GM19023 (cell line): Measurements from ENCODE around the gene NTN4.
"Not testable (repeated sequence)": the region's sequence is repeated elsewhere in the genome, so short reads cannot be mapped to it uniquely, and the experiment has no call there.

ENCODE experiments used
- ATAC-seq: cut with Tn5 transposase; IDR thresholded peaks from one replicate; pipeline ENCODE4 v1.9.1; 2021; ENCODE audit warnings: mild to moderate bottlenecking, moderate library complexity; ENCODE audit not compliant: unreplicated experiment

Gene NTN4

GRCh38 chr12:95796982-95797289 is 6.4 kb upstream of the NTN4 start:
- no peak for ATAC-seq

DNA sequence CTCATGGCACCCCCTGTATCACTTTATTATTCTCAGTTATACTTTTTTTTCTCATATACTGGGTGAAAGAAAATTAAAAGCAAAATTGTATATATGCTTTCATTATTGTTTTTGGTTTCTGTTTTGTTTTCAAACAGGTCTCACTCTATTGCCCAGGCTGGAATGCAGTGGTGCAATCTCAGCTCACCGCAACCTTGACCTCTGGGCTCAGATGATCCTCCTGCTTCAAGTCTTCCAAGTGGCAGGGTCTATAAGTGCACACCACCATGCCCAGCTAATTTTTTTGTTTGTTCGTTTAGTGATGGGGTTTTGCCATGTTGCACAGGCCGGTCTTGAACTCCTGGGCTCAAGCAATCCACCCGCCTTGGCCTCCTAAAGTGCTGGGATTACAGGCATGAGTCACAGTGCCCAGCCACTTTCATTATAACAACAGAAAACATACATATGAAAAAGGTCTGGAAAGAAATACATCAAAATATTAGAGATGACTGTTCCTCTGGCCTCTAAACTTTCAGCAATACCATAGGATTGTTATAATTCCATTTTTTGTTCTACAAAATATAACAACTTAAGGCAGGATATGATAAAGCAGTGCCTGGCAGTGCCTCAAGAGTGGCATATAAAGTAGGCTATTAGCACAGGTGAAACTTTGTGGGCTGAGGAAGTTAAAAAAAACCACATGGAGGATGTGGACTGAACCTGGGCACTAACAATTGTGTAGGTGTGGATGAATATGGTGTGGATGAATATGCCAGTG is 5.8 kb upstream of the NTN4 start:
- no peak for ATAC-seq

GRCh38 chr12:95790917-95791849 is 619 bp upstream of the NTN4 start:
- ATAC-seq, result no peak

DNA sequence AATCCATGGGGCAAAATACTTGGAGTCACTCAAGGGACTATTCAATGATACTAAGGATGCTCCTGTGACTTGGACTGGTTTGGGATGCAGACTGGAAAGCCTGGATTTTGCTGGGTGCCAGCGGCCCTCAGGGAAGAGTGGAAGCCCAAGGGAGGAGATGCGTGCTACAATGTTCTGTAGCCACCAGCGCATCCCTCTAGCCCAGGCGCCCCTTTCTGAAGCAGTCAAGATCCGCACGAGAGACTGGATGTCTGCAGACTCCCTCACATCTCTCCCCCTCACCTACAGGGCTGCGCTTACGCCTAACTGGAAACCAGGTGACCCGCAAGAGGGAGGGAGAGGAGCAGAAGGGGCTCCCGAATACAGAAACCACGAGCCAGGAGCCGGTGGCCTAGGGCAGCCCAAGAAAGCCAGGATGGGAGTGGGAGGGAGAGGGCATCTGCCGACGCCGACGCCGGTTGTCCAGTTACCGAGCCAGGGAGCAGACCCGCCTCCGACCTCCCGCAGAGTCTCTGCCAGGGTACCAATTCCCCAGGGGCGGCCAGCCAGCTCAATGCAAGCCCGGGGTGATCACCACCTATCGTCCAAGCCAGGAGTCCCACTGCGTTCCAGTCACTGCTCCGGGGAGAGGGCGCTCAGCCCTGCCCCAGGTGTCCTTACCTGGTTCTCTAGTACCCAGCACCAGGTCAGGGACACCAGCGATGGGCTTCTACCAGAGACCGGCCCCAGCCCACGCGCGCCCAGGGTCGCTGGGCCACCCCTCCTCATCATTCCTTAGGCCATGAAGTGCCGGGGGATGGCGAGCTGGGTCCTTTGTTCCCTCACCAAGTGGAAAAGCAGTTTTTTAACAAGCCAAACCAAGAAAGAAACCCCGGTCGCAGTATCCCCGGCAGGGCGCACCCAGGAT is 1.2 kb downstream of the NTN4 start:
- no peak for ATAC-seq

- no peak for ATAC-seq
Observed at GRCh38 chr12:95788637-95789036, 1.9 kb downstream of the NTN4 start.

DNA sequence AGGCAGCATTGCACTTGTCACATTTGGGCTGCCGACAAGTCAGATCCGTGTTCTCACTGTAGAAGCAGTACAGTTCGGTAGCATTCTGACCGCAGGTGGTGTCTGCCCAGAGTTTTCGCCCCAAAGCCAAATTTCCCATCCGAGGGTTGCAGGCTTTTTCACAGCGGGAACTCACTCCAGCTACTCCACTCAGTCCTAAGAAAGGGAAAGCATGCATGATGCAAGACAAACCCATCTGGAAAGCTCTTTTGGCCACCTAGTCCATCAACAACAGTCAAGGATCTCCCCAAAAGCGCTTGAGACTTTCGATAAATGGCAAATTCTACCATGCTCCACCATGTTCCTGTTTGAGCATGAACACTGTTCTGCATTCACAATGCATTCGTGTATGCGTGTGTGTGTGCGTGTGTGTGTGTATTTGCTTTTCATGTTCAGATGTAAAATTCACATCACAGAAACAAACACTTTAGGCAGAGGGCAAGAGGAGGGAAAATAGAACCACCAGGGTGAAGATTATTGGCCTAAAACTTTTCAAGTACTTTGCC is 3.2 kb downstream of the NTN4 start:
- ATAC-seq, result no peak

DNA sequence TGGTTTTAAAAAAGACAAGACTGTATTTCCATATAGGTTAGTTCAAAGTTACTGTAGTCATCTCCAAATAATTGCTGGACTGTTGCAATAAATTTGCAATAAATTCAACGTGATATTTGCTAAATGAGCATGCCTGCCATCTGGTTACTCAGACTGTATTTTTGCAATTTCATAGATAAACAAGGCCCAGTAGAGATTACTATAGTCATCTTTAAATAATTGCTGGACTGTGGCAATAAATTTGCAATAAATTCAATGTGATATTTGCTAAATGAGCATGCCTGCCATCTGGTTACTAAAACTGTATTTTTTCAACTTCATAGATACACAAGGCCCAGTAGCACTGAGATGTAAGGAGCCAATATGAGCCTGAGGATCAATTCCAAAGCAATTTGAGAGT is 5.6 kb downstream of the NTN4 start:
- ATAC-seq, result no peak

- no peak for ATAC-seq
Observed at GRCh38 chr12:95784286-95784685, 6.3 kb downstream of the NTN4 start.

DNA sequence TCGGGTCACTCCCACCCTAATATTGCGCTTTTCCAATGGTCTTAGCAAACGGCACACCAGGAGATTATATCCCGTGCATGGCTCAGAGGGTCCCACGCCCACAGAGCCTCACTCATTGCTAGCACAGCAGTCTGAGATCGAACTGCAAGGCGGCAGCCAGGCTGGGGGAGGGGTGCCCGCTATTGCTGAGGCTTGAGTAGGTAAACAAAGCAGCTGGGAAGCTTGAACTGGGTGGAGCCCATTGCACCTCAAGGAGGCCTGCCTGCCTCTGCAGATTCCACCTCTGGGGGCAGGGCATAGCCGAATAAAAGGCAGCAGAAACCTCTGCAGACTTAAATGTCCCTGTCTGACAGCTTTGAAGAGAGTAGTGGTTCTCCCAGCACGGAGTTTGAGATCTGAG is 15.1 kb downstream of the NTN4 start:
- not testable (repeated sequence) for ATAC-seq

- no peak for ATAC-seq
Observed at GRCh38 chr12:95774311-95775045, 16.1 kb downstream of the NTN4 start.

DNA sequence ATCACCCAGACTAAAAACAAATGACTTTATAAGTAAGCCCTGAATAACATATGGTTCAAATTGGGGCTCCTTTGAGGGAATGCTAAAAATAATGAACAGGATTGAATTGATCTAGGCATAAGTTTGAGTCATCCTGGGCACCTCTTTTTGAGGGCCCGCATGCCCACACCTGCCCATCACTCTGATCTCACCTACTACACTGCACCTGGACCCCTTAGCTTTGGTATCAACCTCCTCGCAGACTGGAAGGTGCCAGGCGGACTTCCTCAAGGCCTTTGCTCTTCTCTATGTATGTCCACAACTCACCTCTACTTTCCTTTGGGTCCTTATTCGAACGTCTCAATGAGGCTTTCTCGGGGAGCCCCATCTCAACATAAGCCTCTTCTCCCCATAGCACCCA is 17.2 kb downstream of the NTN4 start:
- ATAC-seq, result no peak

DNA sequence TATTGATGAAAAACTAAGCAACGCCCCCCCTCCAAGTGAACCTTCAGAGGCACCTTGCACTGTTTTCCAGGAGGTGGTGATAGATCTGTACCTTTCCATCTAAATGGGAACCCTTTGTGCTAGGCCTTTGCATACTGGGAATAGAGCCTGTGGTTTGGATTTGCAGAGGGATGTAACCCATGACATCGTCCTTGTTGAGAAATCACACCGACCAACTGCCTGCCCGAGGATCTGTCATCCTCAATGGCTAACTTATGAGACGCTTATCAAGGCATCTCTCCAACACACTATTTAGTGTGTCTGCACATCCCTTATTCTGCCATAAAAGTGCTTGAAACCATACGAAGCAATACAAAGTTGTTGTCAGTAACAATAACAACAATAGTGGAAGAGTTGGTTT is 22.9 kb downstream of the NTN4 start:
- no peak for ATAC-seq

DNA sequence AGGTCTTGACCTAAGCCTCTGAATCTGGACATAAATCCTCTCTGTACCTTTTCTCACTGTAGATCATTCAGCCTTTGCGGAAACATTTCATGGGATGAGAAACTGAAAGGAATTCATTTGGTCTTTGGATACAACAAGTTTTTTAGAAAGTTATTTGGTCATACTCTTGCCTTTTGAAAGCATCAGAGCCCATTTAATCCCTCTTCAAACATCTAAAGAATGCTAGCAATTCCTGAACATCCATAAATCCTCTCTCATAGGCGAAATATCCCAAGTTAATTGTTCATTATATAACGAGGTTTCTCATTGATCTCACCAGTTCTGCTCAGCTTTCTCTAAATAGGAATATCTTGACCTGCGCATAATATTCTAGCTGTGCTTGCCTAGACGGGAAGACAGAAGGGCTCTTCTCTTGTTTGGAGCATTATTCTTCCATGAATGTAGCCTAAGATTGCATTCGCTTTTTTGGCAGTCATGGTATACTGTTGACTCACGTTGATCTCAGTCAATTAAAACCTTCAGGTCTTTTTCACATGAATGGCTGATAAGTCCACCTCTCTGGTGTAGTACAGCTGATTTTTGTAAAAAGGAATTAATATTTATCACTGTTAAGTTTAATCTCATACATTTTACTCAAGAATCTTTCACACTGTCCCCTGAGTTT is 24.1 kb downstream of the NTN4 start:
- ATAC-seq, result no peak

- no peak for ATAC-seq
Observed at GRCh38 chr12:95764848-95765247, 25.7 kb downstream of the NTN4 start.

- no peak for ATAC-seq
Observed at GRCh38 chr12:95763809-95764253, 26.7 kb downstream of the NTN4 start.

DNA sequence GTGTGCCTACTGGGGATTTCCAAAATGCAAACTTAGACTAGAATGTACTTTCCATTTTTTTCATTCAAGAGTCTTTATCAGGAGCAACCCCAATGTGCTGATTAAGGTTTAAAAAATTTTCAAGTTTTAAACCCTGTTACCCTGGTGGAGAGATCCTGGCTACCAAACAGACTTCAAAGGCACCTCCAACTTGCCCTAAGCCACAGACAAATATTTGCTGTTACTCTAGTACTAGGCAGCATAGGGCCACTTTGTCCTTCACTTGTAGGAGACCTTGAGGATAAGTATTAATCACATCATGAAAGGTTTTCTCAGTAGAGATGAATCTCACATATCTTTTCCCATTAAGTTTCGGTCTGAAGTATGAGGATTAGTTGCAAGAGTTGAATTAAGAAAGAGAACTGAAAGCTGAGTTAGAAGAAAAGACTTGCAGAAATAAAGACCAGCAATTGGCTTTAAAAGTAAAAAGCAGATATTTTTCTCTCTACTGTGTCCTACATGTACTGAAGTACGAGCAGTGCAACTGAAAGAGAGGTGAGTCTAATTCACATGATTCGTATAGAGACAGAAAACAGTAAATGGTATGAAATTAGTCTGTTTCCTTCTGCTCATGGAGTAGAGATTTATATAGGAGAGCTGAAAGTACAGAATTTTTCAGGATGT is 28.3 kb downstream of the NTN4 start:
- ATAC-seq, result no peak

- no peak for ATAC-seq
Observed at GRCh38 chr12:95760371-95760770, 30.2 kb downstream of the NTN4 start.

GRCh38 chr12:95759718-95760117 is 30.8 kb downstream of the NTN4 start:
- no peak for ATAC-seq

- ATAC-seq, result no peak
Observed at GRCh38 chr12:95759039-95759438, 31.5 kb downstream of the NTN4 start.
